OCI-LY1 (cell line): Measurements from ENCODE around the gene C2orf66.

Experiments
- H2AFZ ChIP-seq: fragments of 200-600 bp; sonication (generic), shearing (Covaris generic); 2 replicates; pipeline ENCODE4 v1.6.0; 2014; ENCODE audit warnings: antibody characterized with exemption, mild to moderate bottlenecking, low read length
- H3F3A ChIP-seq: fragments of 200-600 bp; sonication (generic), shearing (Covaris generic); 2 replicates; pipeline ENCODE4 v1.6.0; 2014; ENCODE audit warnings: mild to moderate bottlenecking, antibody characterized with exemption, low read length, moderate library complexity; ENCODE audit not compliant: insufficient read depth
- H3K27ac ChIP-seq: fragments of 200-600 bp; sonication (generic); 2 replicates; pipeline ENCODE4 v1.5.1; 2014; ENCODE audit warnings: low read length, mixed run types, mild to moderate bottlenecking, low read depth; ENCODE audit not compliant: poor library complexity, severe bottlenecking
- H3K27me3 ChIP-seq: fragments of 200-600 bp; sonication (generic); 2 replicates; pipeline ENCODE4 v1.6.0; 2014; ENCODE audit warnings: antibody characterized with exemption, mild to moderate bottlenecking, low read length, moderate library complexity; ENCODE audit not compliant: insufficient read depth
- H3K36me3 ChIP-seq: fragments of 200-600 bp; sonication (generic); 2 replicates; pipeline ENCODE4 v1.6.1; 2014; ENCODE audit warnings: mild to moderate bottlenecking, antibody characterized with exemption, low read length, moderate library complexity, mixed read lengths; ENCODE audit not compliant: insufficient read depth
- H3K4me1 ChIP-seq: fragments of 200-600 bp; sonication (generic); 2 replicates; pipeline ENCODE4 v1.5.1; 2014; ENCODE audit warnings: mild to moderate bottlenecking, low read length, moderate library complexity; ENCODE audit not compliant: insufficient read depth, severe bottlenecking
- H3K4me2 ChIP-seq: fragments of 200-600 bp; sonication (generic), shearing (Covaris generic); 2 replicates; pipeline ENCODE4 v1.6.1; 2014; ENCODE audit warnings: low read length
- H3K4me3 ChIP-seq: fragments of 200-600 bp; sonication (generic); 2 replicates; pipeline ENCODE4 v1.5.1; 2014; ENCODE audit warnings: low read length, low read depth, mild to moderate bottlenecking, mixed read lengths; ENCODE audit not compliant: poor library complexity, severe bottlenecking
- H3K79me2 ChIP-seq: fragments of 200-600 bp; shearing (Covaris generic); 2 replicates; pipeline ENCODE4 v1.6.1; 2016; ENCODE audit warnings: mixed run types, low read length, mixed read lengths; ENCODE audit not compliant: insufficient read depth
- H3K9ac ChIP-seq: fragments of 200-600 bp; sonication (generic), shearing (Covaris generic); 2 replicates; pipeline ENCODE4 v1.6.1; 2014; ENCODE audit warnings: mild to moderate bottlenecking, low read length, mixed read lengths
- H3K9me2 ChIP-seq: fragments of 200-600 bp; sonication (generic), shearing (Covaris generic); 2 replicates; pipeline ENCODE4 v1.6.1; 2014; ENCODE audit warnings: low read depth, mild to moderate bottlenecking, low read length, mixed read lengths
- H3K9me3 ChIP-seq: fragments of 200-600 bp; shearing (Covaris generic); 2 replicates; pipeline ENCODE4 v1.6.1; 2014; ENCODE audit warnings: low read length, mixed read lengths
- H4K20me1 ChIP-seq: fragments of 200-600 bp; sonication (generic), shearing (Covaris generic); 2 replicates; pipeline ENCODE4 v1.6.0; 2016; ENCODE audit warnings: mild to moderate bottlenecking, low read length; ENCODE audit not compliant: insufficient read depth
- CTCF ChIP-seq: fragments of 200-600 bp; sonication (generic), shearing (Covaris generic); IDR thresholded peaks from 2 replicates; pipeline ENCODE4 v1.5.1; 2017; ENCODE audit warnings: mild to moderate bottlenecking, antibody characterized with exemption, low read length, moderate library complexity, mixed read lengths
- EZH2 ChIP-seq: fragments of 200-600 bp; sonication (generic), shearing (Covaris generic); IDR thresholded peaks from 2 replicates; pipeline ENCODE4 v1.8.0; 2017; ENCODE audit warnings: borderline replicate concordance, mixed run types, mild to moderate bottlenecking, antibody characterized with exemption, low read length, moderate library complexity, mixed read lengths

Gene C2orf66

GRCh38 chr2:196851088-196851487 lies 41.9 kb upstream of the C2orf66 start:
- H3K4me3 ChIP-seq = no peak overlapping the region
- no peaks in the 10 kb centered on the region for H3K27me3 ChIP-seq
- no peaks in the 10 kb centered on the region for H3K36me3 ChIP-seq
- no peak overlapping the region for H2AFZ ChIP-seq
- no peaks in the 10 kb centered on the region for H3K79me2 ChIP-seq
- no peaks in the 10 kb centered on the region for H3F3A ChIP-seq
- H3K9me2 ChIP-seq = no peaks in the 10 kb centered on the region
- H3K4me2 ChIP-seq = no peak overlapping the region
- no peak overlapping the region for H3K9ac ChIP-seq
- no peaks in the 10 kb centered on the region for H4K20me1 ChIP-seq
- no peaks in the 10 kb centered on the region for H3K9me3 ChIP-seq
- no peaks in the 10 kb centered on the region for H3K4me1 ChIP-seq
- H3K27ac ChIP-seq = no peak overlapping the region
- TF ChIP-seq CTCF (no peak), EZH2 (no peak)

- Histone ChIP-seq H3K27me3 (no peaks in the 10 kb centered on the region), H3K79me2 (no peaks in the 10 kb centered on the region), H3K36me3 (no peaks in the 10 kb centered on the region), H2AFZ (no peak overlapping the region), H3K9ac (no peak overlapping the region), H3K4me3 (no peak overlapping the region), H3K9me2 (no peaks in the 10 kb centered on the region), H3K9me3 (no peaks in the 10 kb centered on the region), H3K4me1 (no peaks in the 10 kb centered on the region), H4K20me1 (no peaks in the 10 kb centered on the region), H3K27ac (no peak overlapping the region), H3F3A (no peaks in the 10 kb centered on the region), H3K4me2 (no peak overlapping the region)
- TF ChIP-seq EZH2 (no peak), CTCF (peak; percentile 20; the same call in 1 of the 2 replicates)
Measured at GRCh38 chr2:196849895-196850294, 40.7 kb upstream of the C2orf66 start.

- no peak overlapping the region for H3K4me2 ChIP-seq
- no peak for TF ChIP-seq CTCF
- no peak for TF ChIP-seq EZH2
- no peak overlapping the region for H2AFZ ChIP-seq
- H3K79me2 ChIP-seq = no peaks in the 10 kb centered on the region
- no peaks in the 10 kb centered on the region for H3K36me3 ChIP-seq
- H3K9me3 ChIP-seq = no peaks in the 10 kb centered on the region
- H3K4me1 ChIP-seq = no peaks in the 10 kb centered on the region
- H3K9ac ChIP-seq = no peak overlapping the region
- no peak overlapping the region for H3K27ac ChIP-seq
- H3K9me2 ChIP-seq = no peaks in the 10 kb centered on the region
- H3K27me3 ChIP-seq = no peaks in the 10 kb centered on the region
- H4K20me1 ChIP-seq = no peaks in the 10 kb centered on the region
- no peaks in the 10 kb centered on the region for H3F3A ChIP-seq
- no peak overlapping the region for H3K4me3 ChIP-seq
Measured at GRCh38 chr2:196846295-196846694, 37.1 kb upstream of the C2orf66 start.
